Neuronal stem cell (in vitro differentiated cells): ENCODE measurements around the gene MEP1B.

ENCODE experiments used
- DNase-seq: peaks from one replicate; pipeline ENCODE4 v3.0.0-alpha.2; 2013; ENCODE audit warnings: low spot score
- H2AFZ ChIP-seq: one replicate; pipeline ENCODE4 v1.6.1; 2013; ENCODE audit warnings: mild to moderate bottlenecking, low read length, inconsistent platforms
- H2AK5ac ChIP-seq: 2 replicates; pipeline ENCODE4 v1.6.1; 2013; ENCODE audit warnings: low read depth, mild to moderate bottlenecking, inconsistent platforms, low read length, moderate library complexity, mixed read lengths
- H2BK120ac ChIP-seq: 2 replicates; pipeline ENCODE4 v1.6.1; 2013; ENCODE audit warnings: low read depth, mild to moderate bottlenecking, inconsistent platforms, low read length, moderate library complexity, mixed read lengths
- H2BK12ac ChIP-seq: one replicate; pipeline ENCODE4 v1.6.1; 2013; ENCODE audit warnings: low read length, inconsistent platforms
- H2BK15ac ChIP-seq: 2 replicates; pipeline ENCODE4 v1.6.1; 2013; ENCODE audit warnings: mild to moderate bottlenecking, low read length, inconsistent platforms, mixed read lengths
- H2BK5ac ChIP-seq: one replicate; pipeline ENCODE4 v1.6.1; 2013; ENCODE audit warnings: inconsistent platforms, mild to moderate bottlenecking, low read length, moderate library complexity
- H3K14ac ChIP-seq: one replicate; pipeline ENCODE4 v1.6.1; 2013; ENCODE audit warnings: low read length, inconsistent platforms
- H3K18ac ChIP-seq: 2 replicates; pipeline ENCODE4 v1.6.1; 2013; ENCODE audit warnings: low read length, inconsistent platforms
- H3K23ac ChIP-seq: 2 replicates; pipeline ENCODE4 v1.6.1; 2013; ENCODE audit warnings: low read depth, mild to moderate bottlenecking, mixed read lengths, low read length, inconsistent platforms; ENCODE audit not compliant: poor library complexity
- H3K27ac ChIP-seq: replicated peaks from 3 replicates; pipeline ENCODE4 v1.5.1; 2013; ENCODE audit warnings: low read length, inconsistent platforms
- H3K27me3 ChIP-seq, 3 experiments: 2 replicates each; pipeline ENCODE4 v1.6.1; 2013; ENCODE audit warnings: low read length in 3 of 3, mild to moderate bottlenecking in 2 of 3, inconsistent platforms in 1 of 3, low read depth in 1 of 3, mixed read lengths in 1 of 3, moderate library complexity in 1 of 3; ENCODE audit not compliant: control insufficient read depth in 3 of 3, insufficient read depth in 3 of 3
- H3K36me3 ChIP-seq, 2 donors: replicated peaks in 1 of 2; 2 replicates each; pipeline ENCODE4 v1.6.1; 2013; ENCODE audit warnings: low read length in 2 of 2; ENCODE audit not compliant: control insufficient read depth in 2 of 2, insufficient read depth in 2 of 2
- H3K4ac ChIP-seq: 2 replicates; pipeline ENCODE4 v1.6.1; 2013; ENCODE audit warnings: inconsistent platforms, mild to moderate bottlenecking, low read length, moderate library complexity
- H3K4me1 ChIP-seq, 2 donors: 1 replicate in 1 of 2; 2 replicates in 1 of 2; pipeline ENCODE4 v1.6.1; 2013; ENCODE audit warnings: low read length in 2 of 2, low read depth in 1 of 2; ENCODE audit not compliant: control insufficient read depth in 2 of 2, insufficient read depth in 1 of 2
- H3K4me2 ChIP-seq: one replicate; pipeline ENCODE4 v1.6.1; 2013; ENCODE audit warnings: mild to moderate bottlenecking, low read length, inconsistent platforms; ENCODE audit not compliant: insufficient read depth, poor library complexity, severe bottlenecking
- H3K4me3 ChIP-seq, 2 donors: 2 replicates each; pipeline ENCODE4 v1.5.1; 2013; ENCODE audit warnings: low read length in 2 of 2, mild to moderate bottlenecking in 2 of 2, inconsistent platforms in 1 of 2, moderate library complexity in 1 of 2
- H3K79me1 ChIP-seq: one replicate; pipeline ENCODE4 v1.6.1; 2013; ENCODE audit warnings: low read depth, mild to moderate bottlenecking, inconsistent platforms, low read length, moderate library complexity
- H3K9ac ChIP-seq: one replicate; pipeline ENCODE4 v1.6.1; 2013; ENCODE audit warnings: mild to moderate bottlenecking, low read depth, low read length, inconsistent platforms; ENCODE audit not compliant: poor library complexity
- H3K9me3 ChIP-seq, 2 donors: replicated peaks in 1 of 2; 2 replicates each; pipeline versions ENCODE3 to v1.6.1; 2013; ENCODE audit warnings: low read length in 2 of 2, mild to moderate bottlenecking in 2 of 2, inconsistent platforms in 1 of 2, low read depth in 1 of 2, mixed read lengths in 1 of 2, moderate library complexity in 1 of 2; ENCODE audit not compliant: control insufficient read depth in 2 of 2, insufficient read depth in 1 of 2
- H4K8ac ChIP-seq: one replicate; pipeline ENCODE4 v1.6.1; 2013; ENCODE audit warnings: low read depth, mild to moderate bottlenecking, inconsistent platforms, low read length, moderate library complexity
- H4K91ac ChIP-seq: one replicate; pipeline ENCODE4 v1.6.1; 2013; ENCODE audit warnings: low read length, low read depth, mild to moderate bottlenecking, inconsistent platforms; ENCODE audit not compliant: poor library complexity
- WGBS, 2 donors: extraction: QIAGEN DNeasy Blood & Tissue Kit; methylation state at CpG; one replicate each; pipeline ENCODE4 v1.1.7; 2013; ENCODE audit warnings: missing lambda C conversion rate in 2 of 2, mixed read lengths in 1 of 2; ENCODE audit not compliant: insufficient read length in 2 of 2, insufficient replicate concordance in 1 of 2; ENCODE audit errors: extremely low coverage in 2 of 2; 5-methylcytosine and 5-hydroxymethylcytosine counted together

Gene MEP1B

DNA sequence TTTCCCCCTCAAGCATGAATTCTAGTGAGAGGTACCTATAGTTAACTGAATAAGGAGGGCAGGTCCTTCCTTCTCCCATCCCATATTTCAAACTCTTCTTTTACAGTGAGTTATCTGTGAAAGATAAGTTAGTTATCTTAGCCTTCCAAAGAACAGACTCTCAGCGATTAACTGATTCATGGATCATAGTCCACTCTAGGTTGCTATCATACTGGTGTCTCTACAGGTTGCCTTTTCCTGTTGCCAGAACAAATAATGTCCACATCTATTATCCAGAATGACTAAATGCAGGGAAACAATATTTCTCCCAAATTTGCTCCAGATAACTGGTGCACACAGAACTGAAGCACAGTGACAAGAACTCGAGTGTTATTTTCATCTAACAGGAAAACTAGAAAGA, 68.3 kb downstream of the MEP1B start:
- Histone ChIP-seq H3K79me1 (no peaks in the 10 kb centered on the region), H4K91ac (no peak overlapping the region), H3K27me3 (no peaks in the 10 kb centered on the region), H3K23ac (no peak overlapping the region), H2BK120ac (no peak overlapping the region), H2BK5ac (no peak overlapping the region), H3K4me2 (no peak overlapping the region), H3K9me3 (no peaks in the 10 kb centered on the region), H3K36me3 (peaks cover 0 to 2% of the 10 kb centered on the region in 2 donors), H3K4me3 (no peak overlapping the region), H2BK15ac (no peak overlapping the region), H3K4me1 (no peaks in the 10 kb centered on the region), H2AK5ac (no peak overlapping the region), H2BK12ac (no peak overlapping the region), H3K9ac (no peak overlapping the region), H3K14ac (no peak overlapping the region), H2AFZ (no peak overlapping the region), H4K8ac (no peak overlapping the region), H3K18ac (no peak overlapping the region), H3K27ac (no peak overlapping the region), H3K4ac (no peak overlapping the region)
- no peak for DNase-seq
- no CpG with 5 or more reads among the region's 2 CpGs for WGBS, 2 donors

GRCh38 chr18:32258558-32259204, 68.8 kb downstream of the MEP1B start:
- no peak overlapping the region for H3K4me3 ChIP-seq
- H3K14ac ChIP-seq, result no peak overlapping the region
- H4K91ac ChIP-seq, result no peak overlapping the region
- no peak overlapping the region for H2BK12ac ChIP-seq
- H2BK120ac ChIP-seq, result no peak overlapping the region
- no peak overlapping the region for H3K18ac ChIP-seq
- H3K27me3 ChIP-seq, result no peaks in the 10 kb centered on the region
- H2AFZ ChIP-seq, result no peak overlapping the region
- no peak overlapping the region for H3K9ac ChIP-seq
- no peak overlapping the region for H4K8ac ChIP-seq
- peaks cover 0 to 2% of the 10 kb centered on the region in 2 donors for H3K36me3 ChIP-seq
- no CpG with 5 or more reads among the region's 5 CpGs for WGBS, 2 donors
- H3K27ac ChIP-seq, result no peak overlapping the region
- no peak for DNase-seq
- H3K4me2 ChIP-seq, result no peak overlapping the region
- no peaks in the 10 kb centered on the region for H3K79me1 ChIP-seq
- H3K23ac ChIP-seq, result no peak overlapping the region
- no peaks in the 10 kb centered on the region for H3K9me3 ChIP-seq
- no peak overlapping the region for H2BK15ac ChIP-seq
- no peaks in the 10 kb centered on the region for H3K4me1 ChIP-seq
- H3K4ac ChIP-seq, result no peak overlapping the region
- no peak overlapping the region for H2BK5ac ChIP-seq
- H2AK5ac ChIP-seq, result no peak overlapping the region

DNA sequence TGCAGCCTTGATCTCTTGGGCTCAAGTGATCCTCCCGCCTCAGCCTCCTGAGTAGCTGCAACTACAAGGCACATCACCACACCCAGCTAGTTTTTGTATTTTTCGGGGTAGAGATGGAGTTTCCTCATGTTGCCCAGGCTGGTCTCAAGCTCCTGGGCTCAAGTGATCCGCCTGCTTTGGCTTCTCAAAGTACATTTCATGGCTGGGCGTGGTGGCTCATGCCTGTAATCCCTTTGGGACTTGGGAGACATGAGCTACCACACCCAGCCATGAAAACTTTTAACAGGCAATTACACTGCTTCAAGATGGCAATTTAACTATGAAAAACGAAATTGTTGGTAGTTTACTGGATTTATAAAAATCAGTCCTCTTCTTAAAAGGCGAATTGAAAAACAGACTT, 69.7 kb downstream of the MEP1B start:
- H2BK12ac ChIP-seq, result no peak overlapping the region
- no peaks in the 10 kb centered on the region for H3K4me1 ChIP-seq
- H3K27ac ChIP-seq, result no peak overlapping the region
- no peak overlapping the region for H3K18ac ChIP-seq
- no peak overlapping the region for H2AK5ac ChIP-seq
- no peak overlapping the region for H3K9ac ChIP-seq
- no peaks in the 10 kb centered on the region for H3K27me3 ChIP-seq
- no peak overlapping the region for H3K4me2 ChIP-seq
- no peak overlapping the region for H3K4ac ChIP-seq
- H2BK5ac ChIP-seq, result no peak overlapping the region
- no peaks in the 10 kb centered on the region for H3K9me3 ChIP-seq
- no peak for DNase-seq
- H2BK120ac ChIP-seq, result no peak overlapping the region
- no peak overlapping the region for H2BK15ac ChIP-seq
- no peak overlapping the region for H4K8ac ChIP-seq
- H3K4me3 ChIP-seq, result no peak overlapping the region
- no peak overlapping the region for H2AFZ ChIP-seq
- H3K36me3 ChIP-seq, result peaks cover 0 to under 1% of the 10 kb centered on the region in 2 donors
- no CpG with 5 or more reads among the region's 6 CpGs for WGBS, 2 donors
- H3K23ac ChIP-seq, result no peak overlapping the region
- H4K91ac ChIP-seq, result no peak overlapping the region
- no peak overlapping the region for H3K14ac ChIP-seq
- H3K79me1 ChIP-seq, result no peaks in the 10 kb centered on the region

GRCh38 chr18:32261003-32261402, 71.2 kb downstream of the MEP1B start:
- H4K91ac ChIP-seq, result no peak overlapping the region
- H2AK5ac ChIP-seq, result no peak overlapping the region
- H3K9me3 ChIP-seq, result no peaks in the 10 kb centered on the region
- no peak overlapping the region for H3K4me3 ChIP-seq
- H2BK12ac ChIP-seq, result no peak overlapping the region
- no peak overlapping the region for H3K14ac ChIP-seq
- no peaks in the 10 kb centered on the region for H3K27me3 ChIP-seq
- no peak overlapping the region for H2BK120ac ChIP-seq
- H3K27ac ChIP-seq, result no peak overlapping the region
- H3K18ac ChIP-seq, result no peak overlapping the region
- H3K9ac ChIP-seq, result no peak overlapping the region
- no peaks in the 10 kb centered on the region for H3K4me1 ChIP-seq
- no peak overlapping the region for H2BK15ac ChIP-seq
- H4K8ac ChIP-seq, result no peak overlapping the region
- no peak overlapping the region for H3K4ac ChIP-seq
- no CpG with 5 or more reads among the region's 5 CpGs for WGBS, 2 donors
- no peak overlapping the region for H3K4me2 ChIP-seq
- H2BK5ac ChIP-seq, result no peak overlapping the region
- no peaks in the 10 kb centered on the region for H3K36me3 ChIP-seq
- H3K23ac ChIP-seq, result no peak overlapping the region
- no peaks in the 10 kb centered on the region for H3K79me1 ChIP-seq
- no peak overlapping the region for H2AFZ ChIP-seq
- no peak for DNase-seq
